AG04450 (cell line): Measurements from ENCODE around the gene NVL. TPM values are rescaled to one million over a fixed set of nuclear protein-coding genes. Genes with fewer than 3 reads are reported as not detected.
A peak's percentile ranks its signal among the peaks of the same experiment; 100 is the strongest.

Experiments used
- CTCF ChIA-PET: fragments of 300-600, 350-600 bp; formaldehyde crosslinking; extraction: SDS; loops from one replicate; lab custom pipeline; 2022; ENCODE audit warnings: antibody characterized with exemption, inconsistent platforms; lab: Charles Lee
- POLR2A ChIA-PET: fragments of 350-600 bp; formaldehyde crosslinking; extraction: SDS; loops from one replicate; lab custom pipeline; 2021; ENCODE audit warnings: antibody characterized with exemption, inconsistent platforms; lab: Yijun Ruan, JAX
- DNase-seq: peaks from one replicate; pipeline ENCODE4 v3.0.0-alpha.2; 2011; ENCODE audit warnings: low read depth, low spot score
- H3K27ac ChIP-seq: one replicate; pipeline ENCODE4 v1.5.1; 2012; ENCODE audit warnings: low read depth, low read length, control low read depth
- H3K27me3 ChIP-seq: one replicate; pipeline ENCODE4 v1.6.0; 2012; ENCODE audit warnings: low read length; ENCODE audit not compliant: control insufficient read depth, insufficient read depth
- H3K4me3 ChIP-seq: 2 replicates; pipeline ENCODE4 v1.5.1; 2011; ENCODE audit warnings: mild to moderate bottlenecking, low read depth, low read length, control low read depth
- H3K9me3 ChIP-seq: 2 replicates; pipeline ENCODE4 v1.5.1; 2012; ENCODE audit warnings: low read length; ENCODE audit not compliant: control insufficient read depth, insufficient read depth
- polyA plus RNA-seq: library from polyadenylated mRNA; depleted of rRNA; stranded (reverse); fragments of >200 nt; gene quantifications from 2 replicates; pipeline ENCODE4 v1.2.3, GENCODE V29; 2011
- TF ChIP-seq, protein P1 (sequence below): IDR thresholded peaks from 2 replicates; pipeline ENCODE4 v1.5.1; 2011; ENCODE audit warnings: low read depth, low read length, control low read depth, inconsistent platforms

NVL gene
- polyA plus RNA-seq, 1 experiment: 18.8 TPM

DNA sequence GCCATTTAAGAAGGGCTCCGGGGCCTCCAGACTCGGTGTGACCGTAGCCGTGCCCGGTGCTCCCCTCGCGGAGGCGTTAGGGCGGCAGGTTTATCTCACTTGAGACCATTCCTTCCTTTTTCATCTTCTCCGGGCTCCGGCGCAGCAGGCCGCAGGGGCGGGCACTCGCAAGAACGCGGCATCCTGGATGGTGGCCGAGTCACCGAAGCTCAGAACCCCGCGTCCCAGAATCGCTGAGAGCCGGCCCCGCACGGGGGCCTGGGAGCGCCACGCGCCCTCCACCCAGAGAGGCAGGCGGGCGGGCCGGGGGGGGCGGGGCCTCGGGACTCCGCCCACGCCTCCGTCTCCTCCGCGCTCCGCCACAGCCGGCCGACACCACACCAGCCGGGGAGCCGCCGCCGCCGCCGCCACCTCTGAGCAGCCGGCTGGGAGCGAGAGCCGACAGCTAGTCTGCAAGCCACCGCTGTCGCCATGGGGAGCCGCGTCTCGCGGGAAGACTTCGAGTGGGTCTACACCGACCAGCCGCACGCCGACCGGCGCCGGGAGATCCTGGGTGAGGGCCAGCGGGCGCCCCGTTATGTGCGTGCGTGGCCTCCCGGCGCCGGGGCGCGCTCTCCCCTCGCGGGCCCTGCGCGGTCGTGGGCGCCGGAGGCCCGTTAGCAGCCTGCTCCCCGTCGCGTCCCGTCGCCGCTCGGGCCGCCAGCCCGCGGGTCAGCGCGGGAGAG is 146.9 kb downstream of the NVL start, which contains the start of gene DEGS1:
TSS of gene DEGS1 (plus strand) at position 375 of the 725 bp plus-strand sequence. CDS start at position 472, 97 bp downstream.
- no peaks in the 10 kb centered on the region for H3K9me3 ChIP-seq
- no peak for DNase-seq
- peak within 1 kb of the TSS; percentile 73 for H3K27ac ChIP-seq
- no peaks in the 10 kb centered on the region for H3K27me3 ChIP-seq
- ChIA-PET CTCF (interaction anchor here (0.7 kb wide), 1 partner anchor 13 kb away, joined by 3 read pairs; no protein-coding TSS in a partner anchor), POLR2A (interaction anchor here (0.5 to 1.5 kb wide), 12 partner anchors 13 to 178 kb away, joined by 3 to 8 read pairs (median 4); partner anchors contain the start of gene NVL)
- peak within 1 kb of the TSS; percentile 76 for H3K4me3 ChIP-seq
- TF ChIP-seq, protein P1, sequence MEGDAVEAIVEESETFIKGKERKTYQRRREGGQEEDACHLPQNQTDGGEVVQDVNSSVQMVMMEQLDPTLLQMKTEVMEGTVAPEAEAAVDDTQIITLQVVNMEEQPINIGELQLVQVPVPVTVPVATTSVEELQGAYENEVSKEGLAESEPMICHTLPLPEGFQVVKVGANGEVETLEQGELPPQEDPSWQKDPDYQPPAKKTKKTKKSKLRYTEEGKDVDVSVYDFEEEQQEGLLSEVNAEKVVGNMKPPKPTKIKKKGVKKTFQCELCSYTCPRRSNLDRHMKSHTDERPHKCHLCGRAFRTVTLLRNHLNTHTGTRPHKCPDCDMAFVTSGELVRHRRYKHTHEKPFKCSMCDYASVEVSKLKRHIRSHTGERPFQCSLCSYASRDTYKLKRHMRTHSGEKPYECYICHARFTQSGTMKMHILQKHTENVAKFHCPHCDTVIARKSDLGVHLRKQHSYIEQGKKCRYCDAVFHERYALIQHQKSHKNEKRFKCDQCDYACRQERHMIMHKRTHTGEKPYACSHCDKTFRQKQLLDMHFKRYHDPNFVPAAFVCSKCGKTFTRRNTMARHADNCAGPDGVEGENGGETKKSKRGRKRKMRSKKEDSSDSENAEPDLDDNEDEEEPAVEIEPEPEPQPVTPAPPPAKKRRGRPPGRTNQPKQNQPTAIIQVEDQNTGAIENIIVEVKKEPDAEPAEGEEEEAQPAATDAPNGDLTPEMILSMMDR: 0 out of 2 replicates have a peak, but pooled peaks have one; percentile 6

DNA sequence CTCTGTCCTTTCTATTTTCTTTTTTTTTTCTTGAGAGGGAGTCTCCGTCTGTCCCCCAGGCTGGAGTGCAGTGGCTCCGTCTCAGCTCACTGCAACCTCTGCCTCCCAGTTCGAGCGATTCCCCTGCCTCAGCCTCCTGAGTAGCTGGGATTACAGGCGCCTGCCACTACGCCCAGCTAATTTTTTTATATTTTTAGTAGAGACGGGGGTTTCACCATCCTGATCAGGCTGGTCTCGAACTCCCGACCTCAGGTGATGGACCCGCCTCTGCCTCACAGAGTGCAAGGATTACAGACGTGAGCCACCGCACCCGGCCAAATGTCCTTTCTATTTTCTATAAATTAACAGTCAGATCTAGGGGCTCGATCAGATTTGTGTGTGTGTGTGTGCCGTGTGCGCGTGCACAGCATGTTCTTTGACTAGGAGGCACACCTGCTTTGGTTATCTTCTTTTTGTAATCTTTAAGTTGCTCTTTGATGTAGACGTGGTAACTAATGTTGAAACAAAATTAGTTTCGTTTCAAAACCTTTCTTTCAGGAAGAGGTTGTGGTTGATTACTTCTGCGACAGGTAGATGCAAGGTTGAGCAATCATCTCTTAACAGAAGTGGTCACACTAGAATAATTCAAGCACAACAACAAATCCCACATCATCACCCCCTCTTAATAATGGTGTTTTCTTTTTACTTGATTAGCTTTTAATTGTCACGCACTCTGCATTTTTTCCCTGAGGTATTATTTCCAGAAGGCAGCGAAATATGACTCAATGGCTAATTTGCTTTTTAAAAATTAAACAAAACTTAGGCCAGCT is 147.7 kb downstream of the NVL start:
- DNase-seq: no peak
- Histone ChIP-seq H3K27me3 (no peaks in the 10 kb centered on the region), H3K4me3 (peak overlapping the region; percentile 76), H3K27ac (peak overlapping the region; percentile 65), H3K9me3 (no peaks in the 10 kb centered on the region)
- TF ChIP-seq, protein P1: no peak
- ChIA-PET CTCF (interaction anchor here (0.7 to 1.1 kb wide), 2 partner anchors 12 to 29 kb away, joined by 3 read pairs; no protein-coding TSS in a partner anchor), POLR2A (interaction anchor here (0.5 to 1.5 kb wide), 10 partner anchors 12 to 148 kb away, joined by 3 to 8 read pairs (median 4); partner anchors contain the start of gene NVL)

DNA sequence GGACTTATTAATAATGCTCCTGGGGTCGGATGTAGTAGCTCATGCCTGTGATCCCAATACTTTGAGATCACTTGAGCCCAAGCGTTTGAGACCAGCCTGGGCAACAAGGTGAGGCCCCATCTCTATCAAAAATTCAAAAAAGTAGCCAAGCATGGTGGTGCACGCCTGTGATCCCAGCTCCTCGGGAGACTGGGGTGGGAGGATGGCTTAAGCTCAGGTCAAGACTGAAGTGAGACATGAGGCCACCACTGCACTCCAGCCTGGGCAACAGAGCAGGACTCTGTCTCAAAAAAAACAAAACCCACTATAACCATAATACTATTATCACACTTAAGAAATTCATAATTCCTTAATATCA is 148.5 kb downstream of the NVL start:
- H3K9me3 ChIP-seq: no peaks in the 10 kb centered on the region
- CTCF ChIA-PET: interaction anchor here (1.1 kb wide), 1 partner anchor 28 kb away, joined by 3 read pairs; no protein-coding TSS in a partner anchor
- no peak overlapping the region for H3K27ac ChIP-seq
- H3K4me3 ChIP-seq: no peak overlapping the region
- H3K27me3 ChIP-seq: no peaks in the 10 kb centered on the region
- DNase-seq: no peak
- TF ChIP-seq, protein P1: no peak
- POLR2A ChIA-PET: no interaction called here

DNA sequence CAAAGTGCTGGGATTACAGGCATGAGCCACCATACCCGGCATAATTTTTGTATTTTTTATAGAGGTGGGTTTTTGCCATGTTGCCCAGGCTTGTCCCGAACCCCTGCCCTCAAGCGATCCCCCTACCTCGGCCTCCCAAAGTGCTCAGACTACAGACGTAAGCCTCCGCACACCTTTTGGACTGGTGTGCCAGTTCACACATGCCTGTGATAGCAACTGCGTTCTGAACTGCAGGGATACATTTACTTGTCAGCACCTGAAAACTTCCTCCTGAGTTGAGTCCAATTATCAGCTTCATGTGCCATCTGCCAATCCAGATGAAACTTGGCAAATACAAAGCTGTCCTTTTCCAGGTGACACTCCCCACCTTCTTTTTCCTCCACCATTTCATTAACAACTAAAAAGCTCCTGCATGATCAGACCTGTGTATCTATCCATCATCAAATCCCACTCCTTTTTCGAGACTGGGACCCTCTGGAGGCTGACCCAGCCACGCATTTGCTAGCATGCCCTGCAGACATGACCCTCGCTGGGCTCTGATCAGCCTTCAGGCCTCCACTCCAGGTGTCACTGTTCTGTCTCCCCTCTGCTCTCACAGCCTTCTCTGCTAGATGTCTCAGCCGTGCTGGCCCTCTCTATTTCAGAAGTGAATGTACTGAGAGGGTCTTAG is 149.1 kb downstream of the NVL start:
- Histone ChIP-seq H3K27ac (no peak overlapping the region), H3K9me3 (no peaks in the 10 kb centered on the region), H3K27me3 (no peaks in the 10 kb centered on the region), H3K4me3 (no peak overlapping the region)
- TF ChIP-seq, protein P1: no peak
- DNase-seq: no peak
- CTCF ChIA-PET: interaction anchor here (0.6 to 1.1 kb wide), 2 partner anchors 28 to 135 kb away, joined by 3 read pairs; no protein-coding TSS in a partner anchor
- POLR2A ChIA-PET: no interaction called here
